Mesendoderm (in vitro differentiated cells): Measurements from ENCODE around the gene ABCC3.

ENCODE experiments used
- DNase-seq: peaks from one replicate; pipeline ENCODE4 v3.0.0; 2013
- H2AK5ac ChIP-seq: 2 replicates; pipeline ENCODE4 v1.6.1; 2013; ENCODE audit warnings: low read length, inconsistent platforms
- H2BK120ac ChIP-seq: 2 replicates; pipeline ENCODE4 v1.6.1; 2013; ENCODE audit warnings: low read depth, mild to moderate bottlenecking, low read length, moderate library complexity, mixed read lengths
- H2BK15ac ChIP-seq: replicated peaks from 2 replicates; pipeline ENCODE4 v1.6.1; 2013; ENCODE audit warnings: low read depth, mild to moderate bottlenecking, moderate library complexity
- H2BK5ac ChIP-seq: 2 replicates; pipeline ENCODE4 v1.6.1; 2013; ENCODE audit warnings: low read length, inconsistent platforms
- H3K18ac ChIP-seq: 2 replicates; pipeline ENCODE4 v1.6.1; 2013; ENCODE audit warnings: mild to moderate bottlenecking, low read length, mixed read lengths
- H3K23ac ChIP-seq: one replicate; pipeline ENCODE4 v1.6.1; 2013; ENCODE audit warnings: low read length
- H3K27ac ChIP-seq: 2 replicates; pipeline ENCODE4 v1.5.1; 2013; ENCODE audit warnings: low read depth, mild to moderate bottlenecking, inconsistent platforms, low read length, moderate library complexity
- H3K27me3 ChIP-seq: 2 replicates; pipeline ENCODE4 v1.6.1; 2013; ENCODE audit warnings: low read length, control low read depth, mild to moderate bottlenecking, inconsistent platforms; ENCODE audit not compliant: insufficient read depth, poor library complexity
- H3K36me3 ChIP-seq: 2 replicates; pipeline ENCODE4 v1.6.1; 2013; ENCODE audit warnings: low read length, inconsistent platforms; ENCODE audit not compliant: control insufficient read depth, insufficient read depth
- H3K4ac ChIP-seq: one replicate; pipeline ENCODE4 v1.6.1; 2013; ENCODE audit warnings: low read depth, mild to moderate bottlenecking, low read length, moderate library complexity
- H3K4me1 ChIP-seq: 2 replicates; pipeline ENCODE4 v1.6.1; 2013; ENCODE audit warnings: low read depth, low read length, inconsistent platforms; ENCODE audit not compliant: control insufficient read depth
- H3K4me2 ChIP-seq: 2 replicates; pipeline ENCODE4 v1.6.1; 2013; ENCODE audit warnings: low read length
- H3K4me3 ChIP-seq: 2 replicates; pipeline ENCODE4 v1.5.1; 2013; ENCODE audit warnings: mild to moderate bottlenecking, low read length
- H3K56ac ChIP-seq: one replicate; pipeline ENCODE4 v1.6.1; 2013; ENCODE audit warnings: low read length
- H3K79me1 ChIP-seq: 2 replicates; pipeline ENCODE4 v1.6.1; 2013; ENCODE audit warnings: low read length, inconsistent platforms
- H3K79me2 ChIP-seq: 2 replicates; pipeline ENCODE4 v1.6.1; 2013; ENCODE audit warnings: mild to moderate bottlenecking, low read length; ENCODE audit not compliant: control insufficient read depth, insufficient read depth
- H3K9ac ChIP-seq: 2 replicates; pipeline ENCODE4 v1.6.1; 2013; ENCODE audit warnings: low read length, inconsistent platforms
- H4K5ac ChIP-seq: one replicate; pipeline ENCODE4 v1.6.1; 2013; ENCODE audit warnings: low read length
- H4K8ac ChIP-seq: one replicate; pipeline ENCODE4 v1.6.1; 2013; ENCODE audit warnings: low read depth, mild to moderate bottlenecking, control low read depth, low read length, moderate library complexity
- WGBS: extraction: QIAGEN DNeasy Blood & Tissue Kit; methylation state at CpG from one replicate; pipeline ENCODE4 v1.1.7; 2013; ENCODE audit warnings: low lambda C conversion rate, missing lambda C conversion rate; ENCODE audit not compliant: insufficient coverage; ENCODE audit errors: extremely low coverage; 5-methylcytosine and 5-hydroxymethylcytosine counted together

The ABCC3 gene

DNA sequence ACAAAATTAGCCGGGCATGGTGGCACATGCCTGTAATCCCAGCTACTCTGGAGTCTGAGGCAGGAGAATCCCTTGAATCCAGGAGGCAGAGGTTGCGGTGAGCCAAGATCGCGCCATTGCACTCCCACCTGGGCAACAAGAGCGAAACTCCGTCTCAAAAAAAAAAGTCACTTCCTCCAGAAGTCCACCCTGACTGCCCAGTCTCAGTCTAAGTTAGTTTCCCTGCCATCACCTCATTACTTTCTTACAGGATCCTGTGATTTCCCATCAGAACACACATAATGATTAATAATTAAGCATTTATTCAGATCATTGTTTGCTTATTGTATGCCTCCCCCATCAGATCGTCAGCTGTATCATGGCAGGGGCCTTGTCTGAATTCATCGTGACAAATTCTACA, 31.6 kb downstream of the ABCC3 start:
- Histone ChIP-seq H3K27me3 (no peaks in the 10 kb centered on the region), H3K4me1 (peaks cover 5% of the 10 kb centered on the region), H2BK5ac (no peak overlapping the region), H3K18ac (no peak overlapping the region), H3K27ac (no peak overlapping the region), H4K5ac (no peak overlapping the region), H3K23ac (no peak overlapping the region), H3K79me2 (no peaks in the 10 kb centered on the region), H3K4ac (no peak overlapping the region), H2BK15ac (no peak overlapping the region), H3K4me2 (no peak overlapping the region), H3K36me3 (no peaks in the 10 kb centered on the region), H3K79me1 (no peaks in the 10 kb centered on the region), H3K9ac (no peak overlapping the region), H3K56ac (no peak overlapping the region), H3K4me3 (no peak overlapping the region), H2AK5ac (no peak overlapping the region), H2BK120ac (no peak overlapping the region), H4K8ac (no peak overlapping the region)
- WGBS = no CpG with 5 or more reads among the region's 8 CpGs
- DNase-seq = no peak

DNA sequence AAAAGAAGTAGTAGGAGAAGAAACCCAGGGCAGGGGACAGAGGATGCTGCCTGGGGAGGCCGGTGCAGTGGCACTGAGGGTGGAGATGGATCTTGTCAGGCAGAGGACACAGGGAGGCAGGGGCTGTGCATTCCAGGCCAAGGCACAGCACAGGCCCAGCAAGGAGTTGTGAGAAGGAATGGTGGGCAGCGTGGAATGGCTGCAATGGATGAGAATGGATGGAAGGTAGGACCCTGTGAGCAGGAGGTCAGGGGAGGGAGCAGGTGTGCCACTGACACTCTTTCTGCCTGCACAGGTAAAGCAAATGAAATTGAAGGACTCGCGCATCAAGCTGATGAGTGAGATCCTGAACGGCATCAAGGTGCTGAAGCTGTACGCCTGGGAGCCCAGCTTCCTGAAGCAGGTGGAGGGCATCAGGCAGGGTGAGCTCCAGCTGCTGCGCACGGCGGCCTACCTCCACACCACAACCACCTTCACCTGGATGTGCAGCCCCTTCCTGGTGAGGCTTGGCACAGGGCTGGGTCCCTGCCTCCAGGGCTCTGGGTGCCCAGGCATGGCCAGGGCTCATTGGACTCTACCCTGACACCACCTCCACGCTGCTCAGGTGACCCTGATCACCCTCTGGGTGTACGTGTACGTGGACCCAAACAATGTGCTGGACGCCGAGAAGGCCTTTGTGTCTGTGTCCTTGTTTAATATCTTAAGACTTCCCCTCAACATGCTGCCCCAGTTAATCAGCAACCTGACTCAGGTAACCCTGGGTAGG, 32.8 kb downstream of the ABCC3 start:
- H3K23ac ChIP-seq = no peak overlapping the region
- no peak overlapping the region for H2BK120ac ChIP-seq
- no peaks in the 10 kb centered on the region for H3K36me3 ChIP-seq
- H3K27ac ChIP-seq = no peak overlapping the region
- H3K18ac ChIP-seq = no peak overlapping the region
- DNase-seq = no peak
- H3K4ac ChIP-seq = no peak overlapping the region
- no peak overlapping the region for H2AK5ac ChIP-seq
- H3K79me2 ChIP-seq = no peaks in the 10 kb centered on the region
- no peak overlapping the region for H3K56ac ChIP-seq
- no peak overlapping the region for H3K4me2 ChIP-seq
- no peak overlapping the region for H3K9ac ChIP-seq
- H3K27me3 ChIP-seq = no peaks in the 10 kb centered on the region
- H4K8ac ChIP-seq = no peak overlapping the region
- no peaks in the 10 kb centered on the region for H3K79me1 ChIP-seq
- no peak overlapping the region for H2BK5ac ChIP-seq
- H3K4me1 ChIP-seq = peaks cover 3% of the 10 kb centered on the region
- no peak overlapping the region for H4K5ac ChIP-seq
- no peak overlapping the region for H3K4me3 ChIP-seq
- no CpG with 5 or more reads among the region's 14 CpGs for WGBS
- no peak overlapping the region for H2BK15ac ChIP-seq

DNA sequence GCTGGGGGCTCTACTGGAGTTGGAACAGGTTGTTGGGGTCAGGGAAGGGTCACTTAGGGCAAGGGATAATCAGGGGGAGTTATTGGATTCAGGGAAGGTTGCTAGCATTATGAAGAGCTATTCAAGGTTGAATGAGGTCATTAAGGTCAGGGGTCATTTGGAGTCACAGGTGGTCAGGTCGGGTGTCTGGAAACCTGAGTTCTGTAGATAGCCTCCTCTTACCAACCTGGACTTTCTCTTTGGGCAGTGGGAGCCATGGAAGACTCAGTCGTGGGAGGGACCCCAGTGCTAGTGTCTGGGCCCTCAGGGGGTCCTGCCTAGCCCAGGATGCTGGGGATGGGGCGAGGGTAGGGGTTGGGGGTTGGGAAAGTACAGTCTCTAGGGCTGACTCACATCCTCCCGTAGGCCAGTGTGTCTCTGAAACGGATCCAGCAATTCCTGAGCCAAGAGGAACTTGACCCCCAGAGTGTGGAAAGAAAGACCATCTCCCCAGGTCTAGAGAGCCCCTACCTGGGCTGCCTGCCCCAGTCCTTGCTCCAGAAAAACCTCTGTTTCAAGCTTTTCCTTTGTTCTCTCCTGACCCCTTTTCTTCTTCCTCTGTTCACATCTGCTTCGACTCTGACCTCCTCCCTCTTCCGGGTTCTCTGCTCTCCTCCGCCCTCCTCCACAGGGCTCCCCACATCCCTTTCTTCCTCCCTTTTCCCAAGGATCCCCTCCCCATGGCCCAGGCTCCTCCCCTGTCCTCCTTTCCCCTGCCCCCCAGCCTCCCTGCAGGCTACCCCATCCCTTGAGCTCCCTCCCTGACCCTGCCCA, 33.5 kb downstream of the ABCC3 start:
- Histone ChIP-seq H3K79me1 (no peaks in the 10 kb centered on the region), H3K36me3 (no peaks in the 10 kb centered on the region), H4K8ac (no peak overlapping the region), H3K4me2 (no peak overlapping the region), H2AK5ac (no peak overlapping the region), H4K5ac (no peak overlapping the region), H3K79me2 (no peaks in the 10 kb centered on the region), H2BK15ac (no peak overlapping the region), H2BK120ac (no peak overlapping the region), H3K4ac (no peak overlapping the region), H3K27me3 (no peaks in the 10 kb centered on the region), H3K4me1 (peaks cover 3% of the 10 kb centered on the region), H3K23ac (no peak overlapping the region), H3K56ac (peak overlapping the region; percentile 34), H3K9ac (no peak overlapping the region), H3K4me3 (no peak overlapping the region), H3K18ac (no peak overlapping the region), H2BK5ac (no peak overlapping the region), H3K27ac (no peak overlapping the region)
- DNase-seq = peak; percentile 53
- no CpG with 5 or more reads among the region's 8 CpGs for WGBS

DNA sequence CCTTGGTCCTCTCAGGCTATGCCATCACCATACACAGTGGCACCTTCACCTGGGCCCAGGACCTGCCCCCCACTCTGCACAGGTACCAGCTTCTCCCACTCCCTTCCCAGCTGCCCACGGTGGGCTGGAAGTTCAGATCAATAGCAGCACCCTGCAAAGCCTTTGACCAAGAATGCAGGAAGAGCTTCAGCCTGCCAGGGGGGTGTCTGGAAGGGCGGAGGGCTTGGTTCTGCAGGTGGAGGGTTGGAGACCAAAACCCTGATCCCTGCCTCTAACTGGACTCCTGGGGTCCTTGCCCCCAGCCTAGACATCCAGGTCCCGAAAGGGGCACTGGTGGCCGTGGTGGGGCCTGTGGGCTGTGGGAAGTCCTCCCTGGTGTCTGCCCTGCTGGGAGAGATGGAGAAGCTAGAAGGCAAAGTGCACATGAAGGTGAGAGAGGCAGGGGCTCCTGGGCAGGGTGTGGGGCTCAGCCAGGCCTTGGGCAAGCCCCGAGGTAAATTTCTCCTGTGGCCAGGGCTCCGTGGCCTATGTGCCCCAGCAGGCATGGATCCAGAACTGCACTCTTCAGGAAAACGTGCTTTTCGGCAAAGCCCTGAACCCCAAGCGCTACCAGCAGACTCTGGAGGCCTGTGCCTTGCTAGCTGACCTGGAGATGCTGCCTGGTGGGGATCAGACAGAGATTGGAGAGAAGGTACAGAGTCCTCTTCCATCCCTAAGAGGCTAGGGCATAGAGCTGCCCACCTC, 34.3 kb downstream of the ABCC3 start:
- Histone ChIP-seq H3K18ac (no peak overlapping the region), H4K8ac (no peak overlapping the region), H3K4me2 (no peak overlapping the region), H3K36me3 (no peaks in the 10 kb centered on the region), H2BK5ac (no peak overlapping the region), H3K4ac (no peak overlapping the region), H3K4me3 (no peak overlapping the region), H4K5ac (no peak overlapping the region), H3K56ac (peak overlapping the region; percentile 1), H3K23ac (no peak overlapping the region), H3K79me1 (no peaks in the 10 kb centered on the region), H3K79me2 (no peaks in the 10 kb centered on the region), H3K27me3 (no peaks in the 10 kb centered on the region), H2BK120ac (no peak overlapping the region), H2AK5ac (no peak overlapping the region), H2BK15ac (no peak overlapping the region), H3K9ac (no peak overlapping the region), H3K27ac (no peak overlapping the region), H3K4me1 (peaks cover 3% of the 10 kb centered on the region)
- no CpG with 5 or more reads among the region's 9 CpGs for WGBS
- DNase-seq = no peak

DNA sequence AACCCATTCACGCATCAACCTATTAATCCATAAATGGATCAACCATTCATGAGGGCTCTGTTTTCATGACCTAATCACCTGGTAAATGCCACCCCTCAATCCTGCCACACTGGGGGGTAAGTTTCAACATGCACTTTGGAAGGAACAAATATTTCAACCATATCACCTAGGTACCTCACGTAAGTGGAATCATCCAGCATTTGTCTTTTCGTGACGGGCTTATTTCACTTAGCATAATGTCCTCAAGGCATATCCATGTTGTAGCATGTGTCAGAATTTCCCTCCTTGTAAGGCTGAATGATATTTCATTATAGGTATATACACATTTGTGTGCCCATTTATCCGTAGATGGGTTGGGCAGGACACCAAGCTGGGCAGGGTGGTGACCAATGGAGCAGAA, 37.4 kb downstream of the ABCC3 start:
- Histone ChIP-seq H3K27me3 (no peaks in the 10 kb centered on the region), H2BK5ac (no peak overlapping the region), H2BK15ac (no peak overlapping the region), H3K18ac (no peak overlapping the region), H4K8ac (no peak overlapping the region), H3K36me3 (no peaks in the 10 kb centered on the region), H3K4ac (no peak overlapping the region), H3K56ac (no peak overlapping the region), H3K4me2 (no peak overlapping the region), H3K79me1 (no peaks in the 10 kb centered on the region), H3K9ac (no peak overlapping the region), H4K5ac (no peak overlapping the region), H3K4me1 (peaks cover 3% of the 10 kb centered on the region), H3K27ac (no peak overlapping the region), H2AK5ac (no peak overlapping the region), H3K79me2 (no peaks in the 10 kb centered on the region), H2BK120ac (no peak overlapping the region), H3K23ac (no peak overlapping the region), H3K4me3 (no peak overlapping the region)
- no CpG with 5 or more reads among the region's 5 CpGs for WGBS
- DNase-seq = no peak
